Mucosa of descending colon (tissue), 3 donors: ENCODE measurements around the gene ATP6V0C. TPM values are rescaled to one million over a fixed set of nuclear protein-coding genes. Genes with fewer than 3 reads are reported as not detected.

Source experiments
- ATAC-seq: fragments of 200-7000 bp; cut with Tn5 transposase; one replicate; pipeline ENCODE4 v1.9.1; 2020; ENCODE audit warnings: mild to moderate bottlenecking, moderate library complexity
- DNase-seq, 3 donors: peaks; one replicate each; pipeline ENCODE4 v3.0.0-alpha.2; 2020
- H3K36me3 ChIP-seq: fragments of 200-600 bp; one replicate; pipeline ENCODE4 v1.8.0; 2021; ENCODE audit warnings: low read depth, mild to moderate bottlenecking
- H3K4me1 ChIP-seq: fragments of 200-600 bp; one replicate; pipeline ENCODE4 v1.8.0; 2021; ENCODE audit warnings: low read depth, mild to moderate bottlenecking
- H3K4me3 ChIP-seq: fragments of 200-600 bp; one replicate; pipeline ENCODE4 v1.8.0; 2021; ENCODE audit warnings: mild to moderate bottlenecking
- H3K9me3 ChIP-seq: fragments of 200-600 bp; one replicate; pipeline ENCODE4 v1.8.0; 2021; ENCODE audit warnings: mild to moderate bottlenecking
- intact Hi-C, 2 donors: fragments of 100-400 bp; cut with DNase I in 1 of 2; cut with micrococcal nuclease in 1 of 2; formaldehyde crosslinking; loops; one replicate each; pipeline versions ENCODE4 v1.11.0 to v1.11.1; 2022; cut with DNase I, micrococcal nuclease
- total RNA-seq, 3 donors: library from RNA; stranded (reverse); fragmentation: NEBNext Ultra II Directional in 2 of 3; extraction: Animal tissue kit (Norgen Biotek cat#: 25700) in 2 of 3; gene quantifications; one replicate each; pipeline versions ENCODE4 v1.2.1 to v1.2.4, GENCODE V29; 2021 to 2023
- TF ChIP-seq, protein P1 (sequence below): fragments of 200-600 bp; IDR thresholded peaks from one replicate; pipeline ENCODE4 v1.8.0; 2022; ENCODE audit warnings: antibody characterized with exemption, mild to moderate bottlenecking
- donor health status: DM: no; HTN: no; CAD: no; lungs with moderate emphysema.
- donor health status: DM: no; HTN: no; CAD: no.
- donor health status: DM: no; HTN: yes; CAD: no.

Gene ATP6V0C
- total RNA-seq, 3 donors from 2014 or later = 171 to 261 (median 201) TPM

DNA sequence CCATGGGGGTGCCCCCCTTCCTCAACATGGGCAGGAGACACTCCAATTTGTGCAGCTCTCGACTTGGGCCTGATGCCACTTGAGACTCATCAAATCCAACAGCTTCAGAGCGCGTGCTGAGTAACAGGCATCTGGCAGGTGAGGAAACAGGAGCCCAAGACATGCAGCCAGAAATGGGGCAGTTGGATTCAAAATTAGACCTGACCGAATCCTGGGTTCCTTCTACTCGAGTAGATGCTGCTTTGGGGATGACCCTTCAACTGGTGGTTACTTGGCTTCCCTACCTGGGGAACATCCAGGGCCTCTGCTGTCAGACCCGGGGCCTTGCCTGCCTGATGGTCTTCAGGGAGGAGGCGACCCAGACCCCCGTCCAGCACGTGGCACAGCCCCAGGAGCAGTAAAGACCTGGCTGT is 43.1 kb upstream of the ATP6V0C start:
- no peak for ATAC-seq
- Histone ChIP-seq H3K9me3 (no peaks in the 10 kb centered on the region), H3K36me3 (no peaks in the 10 kb centered on the region), H3K4me3 (no peak overlapping the region), H3K4me1 (peaks cover 38% of the 10 kb centered on the region)
- intact Hi-C loops = no loop called here
- TF ChIP-seq, protein P1, sequence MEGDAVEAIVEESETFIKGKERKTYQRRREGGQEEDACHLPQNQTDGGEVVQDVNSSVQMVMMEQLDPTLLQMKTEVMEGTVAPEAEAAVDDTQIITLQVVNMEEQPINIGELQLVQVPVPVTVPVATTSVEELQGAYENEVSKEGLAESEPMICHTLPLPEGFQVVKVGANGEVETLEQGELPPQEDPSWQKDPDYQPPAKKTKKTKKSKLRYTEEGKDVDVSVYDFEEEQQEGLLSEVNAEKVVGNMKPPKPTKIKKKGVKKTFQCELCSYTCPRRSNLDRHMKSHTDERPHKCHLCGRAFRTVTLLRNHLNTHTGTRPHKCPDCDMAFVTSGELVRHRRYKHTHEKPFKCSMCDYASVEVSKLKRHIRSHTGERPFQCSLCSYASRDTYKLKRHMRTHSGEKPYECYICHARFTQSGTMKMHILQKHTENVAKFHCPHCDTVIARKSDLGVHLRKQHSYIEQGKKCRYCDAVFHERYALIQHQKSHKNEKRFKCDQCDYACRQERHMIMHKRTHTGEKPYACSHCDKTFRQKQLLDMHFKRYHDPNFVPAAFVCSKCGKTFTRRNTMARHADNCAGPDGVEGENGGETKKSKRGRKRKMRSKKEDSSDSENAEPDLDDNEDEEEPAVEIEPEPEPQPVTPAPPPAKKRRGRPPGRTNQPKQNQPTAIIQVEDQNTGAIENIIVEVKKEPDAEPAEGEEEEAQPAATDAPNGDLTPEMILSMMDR = no peak
- DNase-seq = no peak

DNA sequence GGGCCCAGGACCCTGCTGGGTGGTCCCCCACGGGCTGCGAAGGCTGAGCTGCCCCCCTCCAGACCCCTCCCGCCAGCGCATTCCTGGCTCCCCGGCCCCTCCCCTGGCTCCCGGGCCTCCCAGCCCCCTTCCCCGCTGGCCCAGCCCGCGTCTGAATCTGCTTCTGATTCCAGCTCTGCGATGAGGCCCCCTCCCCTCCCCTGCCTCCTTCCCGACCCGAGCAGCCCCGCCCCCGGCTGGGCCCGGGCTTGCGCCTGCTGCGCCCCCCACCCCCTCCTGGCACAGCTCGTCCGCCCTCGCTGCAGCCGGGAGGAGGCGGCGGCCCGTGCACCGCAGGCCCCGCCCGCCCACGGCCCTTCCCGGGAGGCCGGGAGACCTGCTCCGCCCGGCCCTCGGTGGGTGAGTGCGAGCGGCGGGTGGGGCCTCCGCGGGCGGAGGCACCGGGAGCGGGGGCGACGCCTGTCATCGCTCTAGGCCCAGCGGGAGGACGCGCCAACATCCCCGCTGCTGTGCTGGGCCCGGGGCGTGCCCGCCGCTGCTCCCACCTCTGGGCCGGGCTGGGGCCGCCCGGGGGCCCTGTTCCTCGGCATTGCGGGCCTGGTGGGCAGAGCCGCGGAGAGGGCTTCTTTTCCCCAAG is 42.6 kb upstream of the ATP6V0C start, which contains the start of gene NTN3:
Gene NTN3, plus strand, starts transcription at position 282 of the 637 bp plus-strand sequence. CDS start 405 bp downstream, outside the sequence.
- no peak within 1 kb of the TSS for H3K4me3 ChIP-seq
- intact Hi-C loops = no loop called here
- no peak for ATAC-seq

DNA sequence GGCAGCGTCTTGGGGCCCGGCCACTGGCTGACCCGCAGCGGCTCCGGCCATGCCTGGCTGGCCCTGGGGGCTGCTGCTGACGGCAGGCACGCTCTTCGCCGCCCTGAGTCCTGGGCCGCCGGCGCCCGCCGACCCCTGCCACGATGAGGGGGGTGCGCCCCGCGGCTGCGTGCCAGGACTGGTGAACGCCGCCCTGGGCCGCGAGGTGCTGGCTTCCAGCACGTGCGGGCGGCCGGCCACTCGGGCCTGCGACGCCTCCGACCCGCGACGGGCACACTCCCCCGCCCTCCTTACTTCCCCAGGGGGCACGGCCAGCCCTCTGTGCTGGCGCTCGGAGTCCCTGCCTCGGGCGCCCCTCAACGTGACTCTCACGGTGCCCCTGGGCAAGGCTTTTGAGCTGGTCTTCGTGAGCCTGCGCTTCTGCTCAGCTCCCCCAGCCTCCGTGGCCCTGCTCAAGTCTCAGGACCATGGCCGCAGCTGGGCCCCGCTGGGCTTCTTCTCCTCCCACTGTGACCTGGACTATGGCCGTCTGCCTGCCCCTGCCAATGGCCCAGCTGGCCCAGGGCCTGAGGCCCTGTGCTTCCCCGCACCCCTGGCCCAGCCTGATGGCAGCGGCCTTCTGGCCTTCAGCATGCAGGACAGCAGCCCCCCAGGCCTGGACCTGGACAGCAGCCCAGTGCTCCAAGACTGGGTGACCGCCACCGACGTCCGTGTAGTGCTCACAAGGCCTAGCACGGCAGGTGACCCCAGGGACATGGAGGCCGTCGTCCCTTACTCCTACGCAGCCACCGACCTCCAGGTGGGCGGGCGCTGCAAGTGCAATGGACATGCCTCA is 41.9 kb upstream of the ATP6V0C start:
- ATAC-seq = no peak
- Histone ChIP-seq H3K9me3 (no peaks in the 10 kb centered on the region), H3K36me3 (no peaks in the 10 kb centered on the region), H3K4me1 (peaks cover 43% of the 10 kb centered on the region), H3K4me3 (no peak overlapping the region)
- no peak for DNase-seq
- TF ChIP-seq, protein P1 = no peak
- intact Hi-C loops = no loop called here

More for the DNA sequence above, 42.6 kb upstream of the ATP6V0C start, which contains the start of gene NTN3:
- Histone ChIP-seq H3K36me3 (no peaks in the 10 kb centered on the region), H3K4me1 (peaks cover 43% of the 10 kb centered on the region), H3K9me3 (no peaks in the 10 kb centered on the region)
- TF ChIP-seq, protein P1 = no peak
- DNase-seq = peak in 1 of 3 donors; percentile 42

DNA sequence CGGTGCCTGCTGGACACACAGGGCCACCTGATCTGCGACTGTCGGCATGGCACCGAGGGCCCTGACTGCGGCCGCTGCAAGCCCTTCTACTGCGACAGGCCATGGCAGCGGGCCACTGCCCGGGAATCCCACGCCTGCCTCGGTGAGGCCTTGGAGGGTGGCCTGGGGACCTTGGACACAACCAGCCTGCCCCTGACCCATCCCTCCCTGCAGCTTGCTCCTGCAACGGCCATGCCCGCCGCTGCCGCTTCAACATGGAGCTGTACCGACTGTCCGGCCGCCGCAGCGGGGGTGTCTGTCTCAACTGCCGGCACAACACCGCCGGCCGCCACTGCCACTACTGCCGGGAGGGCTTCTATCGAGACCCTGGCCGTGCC is 41.3 kb upstream of the ATP6V0C start:
- TF ChIP-seq, protein P1 = no peak
- peaks cover 43% of the 10 kb centered on the region for H3K4me1 ChIP-seq

DNA sequence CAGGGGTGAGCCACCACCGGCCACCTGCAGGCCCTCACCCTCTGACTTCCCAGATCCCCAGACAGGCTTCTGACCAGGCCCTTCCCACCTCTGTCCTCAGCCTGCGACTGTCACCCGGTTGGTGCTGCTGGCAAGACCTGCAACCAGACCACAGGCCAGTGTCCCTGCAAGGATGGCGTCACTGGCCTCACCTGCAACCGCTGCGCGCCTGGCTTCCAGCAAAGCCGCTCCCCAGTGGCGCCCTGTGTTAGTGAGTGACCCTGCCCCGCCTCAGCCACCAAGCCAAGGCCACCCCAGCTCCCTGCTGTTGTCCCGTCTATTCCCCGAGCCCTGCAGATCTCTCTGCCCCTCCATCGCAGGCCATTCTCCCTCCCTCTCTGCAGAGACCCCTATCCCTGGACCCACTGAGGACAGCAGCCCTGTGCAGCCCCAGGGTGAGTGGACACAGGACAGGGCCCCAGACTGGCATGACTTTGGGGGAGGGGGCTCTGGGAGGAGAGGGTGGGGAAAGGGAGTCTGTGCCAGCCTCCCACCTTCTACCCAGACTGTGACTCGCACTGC is 40.8 kb upstream of the ATP6V0C start:
- H3K4me3 ChIP-seq = no peak overlapping the region
- ATAC-seq (no peak), DNase-seq (no peak)
- H3K9me3 ChIP-seq = no peaks in the 10 kb centered on the region
- intact Hi-C loops = no loop called here
- TF ChIP-seq, protein P1 = no peak
- peaks cover 38% of the 10 kb centered on the region for H3K4me1 ChIP-seq
- H3K36me3 ChIP-seq = no peaks in the 10 kb centered on the region

More for the DNA sequence above, 41.3 kb upstream of the ATP6V0C start:
- no peaks in the 10 kb centered on the region for H3K9me3 ChIP-seq
- intact Hi-C loops = no loop called here
- no peak overlapping the region for H3K4me3 ChIP-seq
- ATAC-seq (no peak), DNase-seq (no peak)
- no peaks in the 10 kb centered on the region for H3K36me3 ChIP-seq
